Testis (tissue), 3 donors: ENCODE results near the gene ERBB4. TPM values are rescaled to one million over a fixed set of nuclear protein-coding genes. Genes with fewer than 3 reads are reported as not detected.

Experiments used
- DNase-seq: peaks from one replicate; pipeline ENCODE4 v3.0.0-alpha.2; 2019
- H3K27ac ChIP-seq, 2 donors: fragments of 200-600 bp; sonication (generic); one replicate each; pipeline ENCODE4 v1.5.1; 2019
- H3K27me3 ChIP-seq: fragments of 200-600 bp; sonication (generic); one replicate; pipeline ENCODE4 v1.5.1; 2019
- H3K36me3 ChIP-seq: fragments of 200-600 bp; sonication (generic); one replicate; pipeline ENCODE4 v1.5.1; 2017; ENCODE audit warnings: low read depth; ENCODE audit errors: missing control alignments
- H3K4me1 ChIP-seq: fragments of 200-600 bp; sonication (generic); one replicate; pipeline ENCODE4 v1.5.1; 2019
- H3K4me3 ChIP-seq, 2 donors: fragments of 200-600 bp; sonication (generic); one replicate each; pipeline ENCODE4 v1.5.1; 2017 to 2019
- H3K9me3 ChIP-seq: fragments of 200-600 bp; sonication (generic); one replicate; pipeline ENCODE4 v1.5.1; 2017
- CTCF ChIP-seq, 3 experiments: fragments of 450-650 bp in 2 of 3; fragments of 200-600 bp in 1 of 3; sonication (generic) in 1 of 3; IDR thresholded peaks; one replicate each; pipeline ENCODE4 v1.5.1; 2016 to 2019; ENCODE audit warnings: antibody characterized with exemption in 3 of 3, mild to moderate bottlenecking in 2 of 3, moderate library complexity in 1 of 3
- POLR2A ChIP-seq: fragments of 450-650 bp; IDR thresholded peaks from one replicate; pipeline ENCODE4 v1.6.1; 2017; ENCODE audit warnings: antibody characterized with exemption, mild to moderate bottlenecking, moderate library complexity
- WGBS, 2 donors: methylation state at CpG; one replicate each; pipeline ENCODE4 v1.1.5; 2018; 5-methylcytosine and 5-hydroxymethylcytosine counted together
- intact Hi-C: fragments of 100-400 bp; cut with DNase I; formaldehyde crosslinking; loops from one replicate; pipeline ENCODE4 v1.15.1; 2023; ENCODE audit warnings: low total_unique reads
- polyA plus RNA-seq: library from polyadenylated mRNA; stranded (reverse); fragments of 350-450 nt; fragmentation: Illumina TruSeq; extraction: RNeasy Lipid Tissue Mini Kit (QIAGEN cat#74804); gene quantifications from one replicate; pipeline ENCODE4 v1.2.3, GENCODE V29; 2014; ENCODE audit warnings: low read depth, low replicate concordance; ENCODE audit not compliant: insufficient read depth
- total RNA-seq, 2 donors: library from RNA; depleted of rRNA; stranded (reverse); fragments of >200 nt; gene quantifications; one replicate each; pipeline ENCODE4 v1.2.3, GENCODE V29; 2016

The ERBB4 gene
- total and polyA plus RNA-seq, 3 donors from 2014 or later, result 6.1 to 62.7 (median 47.7) TPM

- TF ChIP-seq POLR2A, result no peak
- no peak for TF ChIP-seq CTCF (IDR thresholded peaks at IDR 0.05)
- Histone ChIP-seq H3K27me3 (no peaks in the 10 kb centered on the region), H3K4me1 (no peaks in the 10 kb centered on the region), H3K36me3 (no peaks in the 10 kb centered on the region), H3K9me3 (no peaks in the 10 kb centered on the region), H3K4me3 (no peak overlapping the region), H3K27ac (no peak overlapping the region)
- no peak for DNase-seq
- intact Hi-C loops, result no loop called here
- WGBS, 2 donors, result 66 to 78% methylated on average over 3 of the region's 3 CpGs
Observed at GRCh38 chr2:212276813-212277212, 261.8 kb downstream of the ERBB4 start.

GRCh38 chr2:212274215-212274614 lies 264.4 kb downstream of the ERBB4 start:
- TF ChIP-seq CTCF (IDR thresholded peaks at IDR 0.05) (no peak), POLR2A (no peak)
- Histone ChIP-seq H3K4me1 (no peaks in the 10 kb centered on the region), H3K27me3 (no peaks in the 10 kb centered on the region), H3K27ac (no peak overlapping the region), H3K36me3 (no peaks in the 10 kb centered on the region), H3K4me3 (no peak overlapping the region), H3K9me3 (no peaks in the 10 kb centered on the region)
- WGBS, 2 donors, result 92 to 93% methylated on average over 2 of the region's 2 CpGs
- DNase-seq, result no peak
- intact Hi-C loops, result no loop called here

- Histone ChIP-seq H3K27ac (no peak overlapping the region), H3K4me1 (no peaks in the 10 kb centered on the region), H3K36me3 (no peaks in the 10 kb centered on the region), H3K27me3 (no peaks in the 10 kb centered on the region), H3K4me3 (no peak overlapping the region), H3K9me3 (no peaks in the 10 kb centered on the region)
- TF ChIP-seq CTCF (IDR thresholded peaks at IDR 0.05) (no peak), POLR2A (no peak)
- 59 to 77% methylated on average over 3 of the region's 3 CpGs for WGBS, 2 donors
- intact Hi-C loops, result no loop called here
- DNase-seq, result no peak
Observed at GRCh38 chr2:212271583-212271982, 267.0 kb downstream of the ERBB4 start.

- Histone ChIP-seq H3K4me3 (no peak overlapping the region), H3K4me1 (no peaks in the 10 kb centered on the region), H3K27me3 (no peaks in the 10 kb centered on the region), H3K9me3 (no peaks in the 10 kb centered on the region), H3K36me3 (no peaks in the 10 kb centered on the region), H3K27ac (no peak overlapping the region)
- WGBS, 2 donors, result 42 to 59% methylated on average over 1 of the region's 1 CpG
- intact Hi-C loops, result no loop called here
- no peak for DNase-seq
- TF ChIP-seq POLR2A (no peak), CTCF (IDR thresholded peaks at IDR 0.05) (no peak)
Observed at GRCh38 chr2:212269005-212269404, 269.6 kb downstream of the ERBB4 start.

GRCh38 chr2:212266297-212266696 lies 272.3 kb downstream of the ERBB4 start:
- WGBS, 2 donors, result 80 to 93% methylated on average over 1 of the region's 1 CpG
- Histone ChIP-seq H3K9me3 (no peaks in the 10 kb centered on the region), H3K27ac (no peak overlapping the region), H3K4me3 (no peak overlapping the region), H3K36me3 (no peaks in the 10 kb centered on the region), H3K4me1 (no peaks in the 10 kb centered on the region), H3K27me3 (no peaks in the 10 kb centered on the region)
- TF ChIP-seq POLR2A, result no peak
- no peak for TF ChIP-seq CTCF (IDR thresholded peaks at IDR 0.05)
- DNase-seq, result no peak
- intact Hi-C loops, result no loop called here
